GM23338 (cell line): ENCODE data around the gene PACS2. TPM values are rescaled to one million over a fixed set of nuclear protein-coding genes. Genes with fewer than 3 reads are reported as not detected.

Source experiments
- CREB1 ChIP-seq: fragments of 250-450 bp; sonication (Bioruptor Pico); IDR thresholded peaks from 2 replicates; pipeline ENCODE4 v1.5.0; 2020; ENCODE audit warnings: low read depth, mild to moderate bottlenecking, moderate library complexity
- EZH2 ChIP-seq: fragments of 200-600 bp; sonication (generic); IDR thresholded peaks from one replicate; pipeline ENCODE4 v1.8.0; 2017; ENCODE audit warnings: antibody characterized with exemption, mild to moderate bottlenecking, low read depth; ENCODE audit not compliant: unreplicated experiment
- EZH2phosphoT487 ChIP-seq: fragments of 200-600 bp; sonication (generic); IDR thresholded peaks from one replicate; pipeline ENCODE4 v1.8.1; 2018; ENCODE audit warnings: antibody characterized with exemption; ENCODE audit not compliant: unreplicated experiment
- JUNB ChIP-seq: IDR thresholded peaks from one replicate; pipeline ENCODE4 v1.6.1; 2016; ENCODE audit warnings: antibody characterized with exemption; ENCODE audit not compliant: unreplicated experiment
- NANOG ChIP-seq: IDR thresholded peaks from 2 replicates; pipeline ENCODE4 v1.6.1; 2016; ENCODE audit warnings: antibody characterized with exemption, borderline replicate concordance
- POLR2AphosphoS5 ChIP-seq: IDR thresholded peaks from 2 replicates; pipeline ENCODE4 v1.6.1; 2016; ENCODE audit warnings: antibody characterized with exemption, low read depth
- STAT1 ChIP-seq: IDR thresholded peaks from one replicate; pipeline ENCODE4 v1.6.1; 2016; ENCODE audit warnings: antibody characterized with exemption; ENCODE audit not compliant: unreplicated experiment
- ZNF114 ChIP-seq: fragments of 250-450 bp; sonication (Bioruptor Pico); IDR thresholded peaks from 2 replicates; pipeline ENCODE4 v1.5.0; 2020; ENCODE audit warnings: mild to moderate bottlenecking, moderate library complexity
- ZNF331 ChIP-seq: fragments of 250-450 bp; sonication (Bioruptor Pico); IDR thresholded peaks from 2 replicates; pipeline ENCODE4 v1.5.0; 2020; ENCODE audit warnings: low read depth, mild to moderate bottlenecking, moderate library complexity
- polyA plus RNA-seq: library from polyadenylated mRNA; unstranded; fragments of >200 nt; fragmentation: Nextera tagmentation; extraction: Ambion mirVana; gene quantifications from 2 replicates; pipeline ENCODE4 v1.2.1, GENCODE V29; 2016
- total RNA-seq: library from RNA; depleted of rRNA; stranded (reverse); fragments of >200 nt; shearing (Covaris generic); gene quantifications from 2 replicates; pipeline ENCODE4 v1.2.3, GENCODE V29; 2014; rRNA removed
- TF ChIP-seq, protein P1 (sequence below): IDR thresholded peaks from one replicate; pipeline ENCODE4 v1.6.1; 2018; ENCODE audit warnings: antibody characterized with exemption; ENCODE audit not compliant: unreplicated experiment
- TF ChIP-seq, protein P2 (sequence below), 2 experiments: fragments of 200-600 bp in 1 of 2; sonication (generic) in 1 of 2; conservative IDR thresholded peaks; 2 replicates each; pipeline versions ENCODE4 v1.5.1 to v1.6.1; 2016 to 2017; ENCODE audit warnings: antibody characterized with exemption in 2 of 2, low read depth in 2 of 2, mild to moderate bottlenecking in 2 of 2, moderate library complexity in 1 of 2
- TF ChIP-seq, protein P3 (sequence below): IDR thresholded peaks from 2 replicates; pipeline ENCODE4 v1.6.1; 2016; ENCODE audit warnings: antibody characterized with exemption

The PACS2 gene
- total and polyA plus RNA-seq, 2 experiments from 2014 or later: 22.5 to 79.0 TPM

DNA sequence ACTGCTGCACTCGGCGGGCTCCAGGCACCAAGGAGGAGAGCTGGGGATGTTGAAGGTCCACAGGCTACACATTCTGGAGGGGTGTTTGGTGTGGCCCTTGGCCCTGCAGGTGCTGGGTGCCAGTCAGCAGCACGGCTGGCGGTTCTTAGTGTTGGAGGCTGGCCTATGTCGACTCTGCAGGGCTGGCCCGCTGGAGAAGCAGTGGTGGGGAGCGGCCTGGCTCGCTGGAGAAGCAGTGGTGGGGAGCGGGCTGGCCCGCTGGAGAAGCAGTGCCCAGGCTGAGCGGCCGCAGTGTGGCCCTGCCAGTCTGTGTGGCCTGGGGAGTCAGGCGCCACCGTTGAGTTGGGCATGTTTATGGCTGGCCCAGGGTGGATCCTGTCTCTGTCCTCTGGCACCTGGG, 132.4 kb downstream of the PACS2 start (continued):
- TF ChIP-seq, protein P1, sequence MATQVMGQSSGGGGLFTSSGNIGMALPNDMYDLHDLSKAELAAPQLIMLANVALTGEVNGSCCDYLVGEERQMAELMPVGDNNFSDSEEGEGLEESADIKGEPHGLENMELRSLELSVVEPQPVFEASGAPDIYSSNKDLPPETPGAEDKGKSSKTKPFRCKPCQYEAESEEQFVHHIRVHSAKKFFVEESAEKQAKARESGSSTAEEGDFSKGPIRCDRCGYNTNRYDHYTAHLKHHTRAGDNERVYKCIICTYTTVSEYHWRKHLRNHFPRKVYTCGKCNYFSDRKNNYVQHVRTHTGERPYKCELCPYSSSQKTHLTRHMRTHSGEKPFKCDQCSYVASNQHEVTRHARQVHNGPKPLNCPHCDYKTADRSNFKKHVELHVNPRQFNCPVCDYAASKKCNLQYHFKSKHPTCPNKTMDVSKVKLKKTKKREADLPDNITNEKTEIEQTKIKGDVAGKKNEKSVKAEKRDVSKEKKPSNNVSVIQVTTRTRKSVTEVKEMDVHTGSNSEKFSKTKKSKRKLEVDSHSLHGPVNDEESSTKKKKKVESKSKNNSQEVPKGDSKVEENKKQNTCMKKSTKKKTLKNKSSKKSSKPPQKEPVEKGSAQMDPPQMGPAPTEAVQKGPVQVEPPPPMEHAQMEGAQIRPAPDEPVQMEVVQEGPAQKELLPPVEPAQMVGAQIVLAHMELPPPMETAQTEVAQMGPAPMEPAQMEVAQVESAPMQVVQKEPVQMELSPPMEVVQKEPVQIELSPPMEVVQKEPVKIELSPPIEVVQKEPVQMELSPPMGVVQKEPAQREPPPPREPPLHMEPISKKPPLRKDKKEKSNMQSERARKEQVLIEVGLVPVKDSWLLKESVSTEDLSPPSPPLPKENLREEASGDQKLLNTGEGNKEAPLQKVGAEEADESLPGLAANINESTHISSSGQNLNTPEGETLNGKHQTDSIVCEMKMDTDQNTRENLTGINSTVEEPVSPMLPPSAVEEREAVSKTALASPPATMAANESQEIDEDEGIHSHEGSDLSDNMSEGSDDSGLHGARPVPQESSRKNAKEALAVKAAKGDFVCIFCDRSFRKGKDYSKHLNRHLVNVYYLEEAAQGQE: no peak
- no peak for TF ChIP-seq JUNB
- no peak for TF ChIP-seq POLR2AphosphoS5
- TF ChIP-seq CREB1 (CRISPR knock-in tag): no peak
- no peak for TF ChIP-seq ZNF331 (CRISPR knock-in tag)
- TF ChIP-seq EZH2phosphoT487: no peak
- TF ChIP-seq, protein P2, sequence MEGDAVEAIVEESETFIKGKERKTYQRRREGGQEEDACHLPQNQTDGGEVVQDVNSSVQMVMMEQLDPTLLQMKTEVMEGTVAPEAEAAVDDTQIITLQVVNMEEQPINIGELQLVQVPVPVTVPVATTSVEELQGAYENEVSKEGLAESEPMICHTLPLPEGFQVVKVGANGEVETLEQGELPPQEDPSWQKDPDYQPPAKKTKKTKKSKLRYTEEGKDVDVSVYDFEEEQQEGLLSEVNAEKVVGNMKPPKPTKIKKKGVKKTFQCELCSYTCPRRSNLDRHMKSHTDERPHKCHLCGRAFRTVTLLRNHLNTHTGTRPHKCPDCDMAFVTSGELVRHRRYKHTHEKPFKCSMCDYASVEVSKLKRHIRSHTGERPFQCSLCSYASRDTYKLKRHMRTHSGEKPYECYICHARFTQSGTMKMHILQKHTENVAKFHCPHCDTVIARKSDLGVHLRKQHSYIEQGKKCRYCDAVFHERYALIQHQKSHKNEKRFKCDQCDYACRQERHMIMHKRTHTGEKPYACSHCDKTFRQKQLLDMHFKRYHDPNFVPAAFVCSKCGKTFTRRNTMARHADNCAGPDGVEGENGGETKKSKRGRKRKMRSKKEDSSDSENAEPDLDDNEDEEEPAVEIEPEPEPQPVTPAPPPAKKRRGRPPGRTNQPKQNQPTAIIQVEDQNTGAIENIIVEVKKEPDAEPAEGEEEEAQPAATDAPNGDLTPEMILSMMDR (conservative IDR thresholded peaks at IDR 0.05; ENCODE audit: low read depth in 2 of 2): no peak
- no peak for TF ChIP-seq EZH2
- TF ChIP-seq, protein P3, sequence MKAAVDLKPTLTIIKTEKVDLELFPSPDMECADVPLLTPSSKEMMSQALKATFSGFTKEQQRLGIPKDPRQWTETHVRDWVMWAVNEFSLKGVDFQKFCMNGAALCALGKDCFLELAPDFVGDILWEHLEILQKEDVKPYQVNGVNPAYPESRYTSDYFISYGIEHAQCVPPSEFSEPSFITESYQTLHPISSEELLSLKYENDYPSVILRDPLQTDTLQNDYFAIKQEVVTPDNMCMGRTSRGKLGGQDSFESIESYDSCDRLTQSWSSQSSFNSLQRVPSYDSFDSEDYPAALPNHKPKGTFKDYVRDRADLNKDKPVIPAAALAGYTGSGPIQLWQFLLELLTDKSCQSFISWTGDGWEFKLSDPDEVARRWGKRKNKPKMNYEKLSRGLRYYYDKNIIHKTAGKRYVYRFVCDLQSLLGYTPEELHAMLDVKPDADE: no peak
- TF ChIP-seq NANOG: no peak
- no peak for TF ChIP-seq ZNF114 (CRISPR knock-in tag)
- TF ChIP-seq STAT1: no peak

Other genes starting within 250 kb of the PACS2 start
- 0.14 TPM in 1 of 2 replicates, not detected in the other for gene GPR132, start 249.3 kb upstream of the PACS2 start, total RNA-seq
- 0.09 TPM in 1 of 2 replicates, not detected in the other for gene GPR132, start 249.3 kb upstream of the PACS2 start, polyA plus RNA-seq
- gene JAG2, start 146.0 kb upstream of the PACS2 start, total RNA-seq: 9.6 and 10.3 TPM in 2 replicates
- 1.9 and 2.6 TPM in 2 replicates for gene JAG2, start 146.0 kb upstream of the PACS2 start, polyA plus RNA-seq
- 13.6 and 14.8 TPM in 2 replicates for gene NUDT14, start 133.4 kb upstream of the PACS2 start, total RNA-seq
- gene NUDT14, start 133.4 kb upstream of the PACS2 start, polyA plus RNA-seq: 38.4 and 41.0 TPM in 2 replicates
- 11.6 and 12.1 TPM in 2 replicates for gene BTBD6, start 66.2 kb upstream of the PACS2 start, total RNA-seq
- gene BTBD6, start 66.2 kb upstream of the PACS2 start, polyA plus RNA-seq: 2.2 and 3.2 TPM in 2 replicates
- gene BRF1, start 13.7 kb upstream of the PACS2 start, total RNA-seq: 27.8 and 29.9 TPM in 2 replicates
- 7.6 and 8.6 TPM in 2 replicates for gene BRF1, start 13.7 kb upstream of the PACS2 start, polyA plus RNA-seq
- gene TEX22, start 83.8 kb downstream of the PACS2 start, total RNA-seq: 0.21 and 0.54 TPM in 2 replicates
- gene TEX22, start 83.8 kb downstream of the PACS2 start, polyA plus RNA-seq: 0.10 and 0.21 TPM in 2 replicates
- gene MTA1, start 105.1 kb downstream of the PACS2 start, total RNA-seq: 104 and 126 TPM in 2 replicates
- gene MTA1, start 105.1 kb downstream of the PACS2 start, polyA plus RNA-seq: 53.3 and 63.2 TPM in 2 replicates
- gene CRIP2, start 160.1 kb downstream of the PACS2 start, total RNA-seq: 3.4 and 5.0 TPM in 2 replicates
- gene CRIP2, start 160.1 kb downstream of the PACS2 start, polyA plus RNA-seq: 9.6 and 12.3 TPM in 2 replicates
- gene CRIP1, start 172.1 kb downstream of the PACS2 start, total RNA-seq: 0.80 and 7.7 TPM in 2 replicates
- 8.4 and 13.2 TPM in 2 replicates for gene CRIP1, start 172.1 kb downstream of the PACS2 start, polyA plus RNA-seq
- gene TEDC1, start 176.5 kb downstream of the PACS2 start, total RNA-seq: 3.9 and 16.3 TPM in 2 replicates
- 4.1 and 5.9 TPM in 2 replicates for gene TEDC1, start 176.5 kb downstream of the PACS2 start, polyA plus RNA-seq
- gene TMEM121, start 211.8 kb downstream of the PACS2 start, total RNA-seq: 0.93 and 1.3 TPM in 2 replicates
- gene TMEM121, start 211.8 kb downstream of the PACS2 start, polyA plus RNA-seq: 0.13 and 0.42 TPM in 2 replicates